ENCODE results near the gene ALKBH6.

The ALKBH6 gene

GRCh38 chr19:35990771-35991730, 23.0 kb downstream of the ALKBH6 start (continued):
- TF ChIP-seq ZNF18 (tag by site-specific recombination; IDR thresholded peaks at IDR 0.05) (no peak), ZNF148 (tag by site-specific recombination; IDR thresholded peaks at IDR 0.05; ENCODE audit: borderline replicate concordance) (0 out of 2 replicates have a peak, but pooled peaks have one; percentile 49), ZNF274 (IDR thresholded peaks at IDR 0.05; ENCODE audit: low read length) (no peak), ZNF274 (tag by site-specific recombination; IDR thresholded peaks at IDR 0.05; ENCODE audit: borderline replicate concordance) (no peak; the same call in 1 of the 2 replicates), ZNF132 (tag by site-specific recombination; IDR thresholded peaks at IDR 0.05; ENCODE audit: borderline replicate concordance) (no peak), ZNF362 (tag by site-specific recombination; IDR thresholded peaks at IDR 0.05) (peak; percentile 85), ZNF366 (tag by site-specific recombination; conservative IDR thresholded peaks at IDR 0.05) (peak; percentile 85)

GRCh38 chr19:35990156-35990555, 23.9 kb downstream of the ALKBH6 start:
- TF ChIP-seq KLF7 (tag by site-specific recombination; IDR thresholded peaks at IDR 0.05; ENCODE audit: borderline replicate concordance) (no peak), EGR2 (tag by site-specific recombination; IDR thresholded peaks at IDR 0.05; ENCODE audit: low read depth) (peak; percentile 46; the same call in 1 of the 2 replicates), ZFHX2 (tag by site-specific recombination; conservative IDR thresholded peaks at IDR 0.05) (peak; percentile 37), ZNF843 (tag by site-specific recombination; IDR thresholded peaks at IDR 0.05) (no peak)
- ChIA-PET POLR2A (no interaction called here), CTCF (interaction anchor here (0.6 to 1.2 kb wide), 5 partner anchors 10 to 1988 kb away, joined by 3 to 4 read pairs (median 3); no protein-coding TSS in a partner anchor)

GRCh38 chr19:35988824-35989223, 25.2 kb downstream of the ALKBH6 start:
- ChIA-PET CTCF (interaction anchor here (0.7 to 2.2 kb wide), 3 partner anchors 9 to 42 kb away, joined by 3 to 9 read pairs (median 3); no protein-coding TSS in a partner anchor), POLR2A (no interaction called here)
- Histone ChIP-seq H3K9me3 (ENCODE audit: control insufficient read depth, insufficient read depth, low read depth, low read length) (no peaks in the 10 kb centered on the region), H3K4me1 (ENCODE audit: control insufficient read depth, insufficient read depth, low read length) (peaks cover 8% of the 10 kb centered on the region), H3K27ac (ENCODE audit: extremely low read depth, low read depth, low read length) (no peak overlapping the region), H3K36me3 (ENCODE audit: control insufficient read depth in 2 of 2, insufficient read depth in 1 of 2, low read length in 2 of 2) (no peaks in the 10 kb centered on the region), H3K4me3 (ENCODE audit: low read depth, low read length) (no peak overlapping the region)
- no peak for TF ChIP-seq ZNF473 (tag by site-specific recombination; IDR thresholded peaks at IDR 0.05)
- TF ChIP-seq ZNF37A (tag by site-specific recombination; IDR thresholded peaks at IDR 0.05): no peak
- TF ChIP-seq RBAK (tag by site-specific recombination; IDR thresholded peaks at IDR 0.05): peak; percentile 100
- no peak for TF ChIP-seq ZNF843 (tag by site-specific recombination; IDR thresholded peaks at IDR 0.05)
- TF ChIP-seq MZF1 (tag by site-specific recombination; IDR thresholded peaks at IDR 0.05; ENCODE audit: borderline replicate concordance): no peak
- TF ChIP-seq SALL2 (tag by site-specific recombination; IDR thresholded peaks at IDR 0.05; ENCODE audit: borderline replicate concordance): no peak
- TF ChIP-seq ZNF221 (tag by site-specific recombination; IDR thresholded peaks at IDR 0.05; ENCODE audit: borderline replicate concordance): no peak
- TF ChIP-seq ZNF324 (tag by site-specific recombination; IDR thresholded peaks at IDR 0.05): no peak
- no peak for TF ChIP-seq ZFHX2 (tag by site-specific recombination; conservative IDR thresholded peaks at IDR 0.05)
- TF ChIP-seq ZNF423 (tag by site-specific recombination; IDR thresholded peaks at IDR 0.05): no peak
- peak; percentile 57; the same call in 1 of the 2 replicates for TF ChIP-seq ZNF280D (tag by site-specific recombination; IDR thresholded peaks at IDR 0.05)
- peak; percentile 98 for TF ChIP-seq ZNF664 (tag by site-specific recombination; IDR thresholded peaks at IDR 0.05)
- TF ChIP-seq ZNF488 (tag by site-specific recombination; IDR thresholded peaks at IDR 0.05): no peak

More at GRCh38 chr19:35990156-35990555, 23.9 kb downstream of the ALKBH6 start:
- Histone ChIP-seq H3K4me3 (ENCODE audit: low read depth, low read length) (no peak overlapping the region), H3K36me3 (ENCODE audit: control insufficient read depth in 2 of 2, insufficient read depth in 1 of 2, low read length in 2 of 2) (no peaks in the 10 kb centered on the region), H3K9me3 (ENCODE audit: control insufficient read depth, insufficient read depth, low read depth, low read length) (no peaks in the 10 kb centered on the region), H3K4me1 (ENCODE audit: control insufficient read depth, insufficient read depth, low read length) (peaks cover 8% of the 10 kb centered on the region), H3K27ac (ENCODE audit: extremely low read depth, low read depth, low read length) (no peak overlapping the region)

All from HEK293 (cell line).